Measurements from ENCODE around the gene CNOT9.
"Not testable (repeated sequence)": the region's sequence is repeated elsewhere in the genome, so short reads cannot be mapped to it uniquely, and the experiment has no call there.

CNOT9 gene

GRCh38 chr2:218547511-218547910 lies 21.1 kb upstream of the CNOT9 start:
- Histone ChIP-seq H3K9me3 (ENCODE audit: low read depth, low read length) (no peaks in the 10 kb centered on the region), H3K27ac (no peak overlapping the region), H3K4me3 (no peak overlapping the region), H3K9ac (ENCODE audit: insufficient read length) (no peak overlapping the region), H3K36me3 (ENCODE audit: insufficient read depth, low read length) (peaks cover 69% of the 10 kb centered on the region)
- DNase-seq (ENCODE audit: low read depth, low spot score): no peak
- no peak for TF ChIP-seq FOXP2 (optimal IDR thresholded peaks at IDR 0.05; ENCODE audit: control extremely low read depth, extremely low read length, insufficient read depth)
- TF ChIP-seq POLR2AphosphoS5 (IDR thresholded peaks at IDR 0.05; ENCODE audit: borderline replicate concordance, low read depth, low read length): no peak
- TF ChIP-seq EZH2 (IDR thresholded peaks at IDR 0.05): no peak

DNA sequence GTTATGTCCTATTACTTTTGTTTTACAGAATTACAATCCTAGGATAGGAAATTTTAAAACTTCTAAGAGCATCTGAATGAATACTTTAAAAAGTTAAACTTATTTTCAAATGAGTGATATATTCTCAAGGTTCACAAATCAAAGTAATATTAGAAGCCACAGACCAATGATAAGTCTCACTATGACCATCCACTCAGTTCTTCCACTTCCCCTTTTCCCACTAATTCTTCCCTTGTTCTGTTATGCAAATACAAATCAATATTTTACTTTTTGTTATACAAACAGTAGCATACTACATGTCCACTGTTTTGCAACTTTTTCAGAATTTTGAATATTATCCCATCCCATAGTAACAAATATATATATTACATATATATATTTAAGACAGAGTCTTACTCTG lies 20.7 kb upstream of the CNOT9 start:
- peaks cover 69% of the 10 kb centered on the region for H3K36me3 ChIP-seq (ENCODE audit: insufficient read depth, low read length)
- DNase-seq (ENCODE audit: low read depth, low spot score): no peak

DNA sequence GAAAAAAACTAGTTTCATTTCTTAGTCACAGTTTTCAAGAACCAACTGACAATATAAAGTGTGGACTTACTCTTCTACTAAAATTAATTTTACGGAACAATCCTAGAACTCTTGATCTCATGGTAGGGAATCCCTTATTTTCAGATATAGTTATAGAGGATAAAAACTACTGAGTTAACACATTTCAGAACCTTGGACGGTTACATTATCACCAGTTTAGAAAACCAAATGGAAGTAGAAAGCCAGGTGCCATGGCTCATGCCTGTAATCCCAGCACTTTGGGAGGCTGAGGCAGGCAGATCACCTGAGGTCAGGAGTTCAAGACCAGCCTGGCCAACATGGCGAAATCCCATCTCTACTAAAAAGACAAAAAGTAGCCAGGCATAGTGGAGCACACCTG lies 14.4 kb upstream of the CNOT9 start:
- H3K4me3 ChIP-seq; DNase-seq (ENCODE audit: low read depth, low spot score); H3K27ac ChIP-seq; H3K9me3 ChIP-seq (ENCODE audit: low read depth, low read length); H3K9ac ChIP-seq (ENCODE audit: insufficient read length): not testable (repeated sequence)
- peaks cover 76% of the 10 kb centered on the region for H3K36me3 ChIP-seq (ENCODE audit: insufficient read depth, low read length)

More for the DNA sequence above, 20.7 kb upstream of the CNOT9 start:
- TF ChIP-seq FOXP2 (optimal IDR thresholded peaks at IDR 0.05; ENCODE audit: control extremely low read depth, extremely low read length, insufficient read depth) (no peak), POLR2AphosphoS5 (IDR thresholded peaks at IDR 0.05; ENCODE audit: borderline replicate concordance, low read depth, low read length) (no peak), EZH2 (IDR thresholded peaks at IDR 0.05) (no peak)
- H3K4me3 ChIP-seq: no peak overlapping the region
- H3K9me3 ChIP-seq (ENCODE audit: low read depth, low read length): no peaks in the 10 kb centered on the region
- no peak overlapping the region for H3K9ac ChIP-seq (ENCODE audit: insufficient read length)
- no peak overlapping the region for H3K27ac ChIP-seq

GRCh38 chr2:218555527-218555926 lies 13.1 kb upstream of the CNOT9 start:
- Histone ChIP-seq H3K4me3 (no peak overlapping the region), H3K36me3 (ENCODE audit: insufficient read depth, low read length) (peaks cover 81% of the 10 kb centered on the region), H3K9me3 (ENCODE audit: low read depth, low read length) (no peaks in the 10 kb centered on the region), H3K9ac (ENCODE audit: insufficient read length) (no peak overlapping the region), H3K27ac (no peak overlapping the region)
- TF ChIP-seq EZH2 (IDR thresholded peaks at IDR 0.05): no peak
- no peak for TF ChIP-seq FOXP2 (optimal IDR thresholded peaks at IDR 0.05; ENCODE audit: control extremely low read depth, extremely low read length, insufficient read depth)
- TF ChIP-seq POLR2AphosphoS5 (IDR thresholded peaks at IDR 0.05; ENCODE audit: borderline replicate concordance, low read depth, low read length): no peak
- DNase-seq (ENCODE audit: low read depth, low spot score): no peak

- no peak for TF ChIP-seq POLR2AphosphoS5 (IDR thresholded peaks at IDR 0.05; ENCODE audit: borderline replicate concordance, low read depth, low read length)
- no peak for TF ChIP-seq EZH2 (IDR thresholded peaks at IDR 0.05)
- TF ChIP-seq FOXP2 (optimal IDR thresholded peaks at IDR 0.05; ENCODE audit: control extremely low read depth, extremely low read length, insufficient read depth): no peak
- no peaks in the 10 kb centered on the region for H3K9me3 ChIP-seq (ENCODE audit: low read depth, low read length)
- H3K36me3 ChIP-seq (ENCODE audit: insufficient read depth, low read length): peaks cover 78% of the 10 kb centered on the region
- no peak overlapping the region for H3K4me3 ChIP-seq
- H3K27ac ChIP-seq: 0 out of 2 replicates have a peak overlapping the region, but pooled peaks have one; percentile 5
- H3K9ac ChIP-seq (ENCODE audit: insufficient read length): no peak overlapping the region
- DNase-seq (ENCODE audit: low read depth, low spot score): no peak
Measured at GRCh38 chr2:218557941-218558340, 10.7 kb upstream of the CNOT9 start.

- no peak overlapping the region for H3K4me3 ChIP-seq
- no peak overlapping the region for H3K27ac ChIP-seq
- H3K36me3 ChIP-seq (ENCODE audit: insufficient read depth, low read length): peaks cover 70% of the 10 kb centered on the region
- no peaks in the 10 kb centered on the region for H3K9me3 ChIP-seq (ENCODE audit: low read depth, low read length)
- H3K9ac ChIP-seq (ENCODE audit: insufficient read length): no peak overlapping the region
- DNase-seq (ENCODE audit: low read depth, low spot score): no peak
- TF ChIP-seq POLR2AphosphoS5 (IDR thresholded peaks at IDR 0.05; ENCODE audit: borderline replicate concordance, low read depth, low read length): no peak
- no peak for TF ChIP-seq EZH2 (IDR thresholded peaks at IDR 0.05)
- no peak for TF ChIP-seq FOXP2 (optimal IDR thresholded peaks at IDR 0.05; ENCODE audit: control extremely low read depth, extremely low read length, insufficient read depth)
Measured at GRCh38 chr2:218558986-218559385, 9.7 kb upstream of the CNOT9 start.

DNA sequence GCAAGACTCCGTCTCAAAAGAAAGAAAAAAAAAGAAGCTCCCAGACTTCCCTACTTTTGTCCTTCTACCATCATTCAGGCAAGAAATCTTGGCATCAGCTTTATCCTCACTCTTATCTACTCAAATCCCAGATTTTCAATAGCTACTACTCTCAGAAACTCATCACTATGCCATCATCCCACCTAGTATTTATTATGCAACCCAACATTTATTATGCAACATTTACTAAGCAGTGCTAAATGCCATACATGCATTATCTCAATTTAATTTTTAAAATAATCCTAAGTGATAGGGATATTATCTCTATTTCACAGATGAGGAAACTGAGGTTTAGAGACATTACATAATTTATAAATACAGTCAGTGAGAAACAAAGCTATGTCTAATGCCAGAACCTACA lies 4.6 kb upstream of the CNOT9 start:
- Histone ChIP-seq H3K9ac (ENCODE audit: insufficient read length) (no peak overlapping the region), H3K36me3 (ENCODE audit: insufficient read depth, low read length) (peaks cover 50% of the 10 kb centered on the region), H3K27ac (no peak overlapping the region), H3K4me3 (no peak overlapping the region), H3K9me3 (ENCODE audit: low read depth, low read length) (no peaks in the 10 kb centered on the region)
- TF ChIP-seq EZH2 (IDR thresholded peaks at IDR 0.05): no peak
- TF ChIP-seq POLR2AphosphoS5 (IDR thresholded peaks at IDR 0.05; ENCODE audit: borderline replicate concordance, low read depth, low read length): no peak
- TF ChIP-seq FOXP2 (optimal IDR thresholded peaks at IDR 0.05; ENCODE audit: control extremely low read depth, extremely low read length, insufficient read depth): no peak
- no peak for DNase-seq (ENCODE audit: low read depth, low spot score)

DNA sequence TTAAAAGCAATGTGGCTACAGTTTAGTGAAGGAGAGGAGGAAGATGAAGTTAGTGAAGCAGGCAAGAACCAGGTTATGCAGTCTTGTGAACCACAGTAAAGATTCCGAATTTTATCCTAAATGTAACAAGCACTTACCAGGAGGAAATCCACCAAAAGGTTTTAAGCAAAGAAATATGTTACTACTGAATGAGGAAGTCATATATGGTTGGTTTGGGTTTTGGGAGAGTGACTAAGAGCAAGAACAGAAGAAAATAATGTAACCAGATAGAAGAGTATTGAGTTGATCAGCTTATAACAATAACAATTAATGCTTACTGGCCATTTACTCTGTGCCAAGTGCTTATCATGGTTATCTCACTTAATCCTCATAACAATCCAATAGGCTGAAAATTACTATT lies 2.3 kb upstream of the CNOT9 start:
- H3K36me3 ChIP-seq (ENCODE audit: insufficient read depth, low read length): peaks cover 41% of the 10 kb centered on the region
- peak overlapping the region; percentile 92 for H3K4me3 ChIP-seq
- H3K27ac ChIP-seq: no peak overlapping the region

DNA sequence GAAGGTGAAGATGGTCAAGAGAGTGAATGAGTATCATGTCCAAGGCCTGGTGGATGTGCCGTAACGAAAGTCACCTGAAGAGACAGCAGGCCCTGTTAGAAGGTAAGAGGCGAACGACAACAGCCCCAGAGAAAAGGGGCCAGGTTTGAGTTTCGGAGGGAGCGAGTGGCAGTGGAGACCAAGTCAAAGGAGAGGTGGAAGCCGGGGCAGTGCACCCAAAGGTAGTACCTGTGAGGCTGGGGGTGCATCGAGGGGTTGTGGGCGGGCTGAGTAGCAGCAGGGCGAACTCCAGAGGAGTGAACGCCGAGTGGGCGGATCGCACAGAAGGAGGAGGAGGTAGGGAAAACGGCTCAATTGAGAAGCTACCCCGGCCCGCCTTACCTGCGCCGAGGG lies 846 bp upstream of the CNOT9 start:
- H3K9ac ChIP-seq (ENCODE audit: insufficient read length): peak overlapping the region; percentile 95
- H3K36me3 ChIP-seq (ENCODE audit: insufficient read depth, low read length): peaks cover 41% of the 10 kb centered on the region
- H3K27ac ChIP-seq: peak overlapping the region; percentile 43; the same call in 1 of the 2 replicates
- H3K9me3 ChIP-seq (ENCODE audit: low read depth, low read length): no peaks in the 10 kb centered on the region
- DNase-seq (ENCODE audit: low read depth, low spot score): no peak
- H3K4me3 ChIP-seq: peak overlapping the region; percentile 92
- TF ChIP-seq FOXP2 (optimal IDR thresholded peaks at IDR 0.05; ENCODE audit: control extremely low read depth, extremely low read length, insufficient read depth): no peak
- no peak for TF ChIP-seq POLR2AphosphoS5 (IDR thresholded peaks at IDR 0.05; ENCODE audit: borderline replicate concordance, low read depth, low read length)
- TF ChIP-seq EZH2 (IDR thresholded peaks at IDR 0.05): no peak

More for the DNA sequence above, 2.3 kb upstream of the CNOT9 start:
- Histone ChIP-seq H3K9me3 (ENCODE audit: low read depth, low read length) (no peaks in the 10 kb centered on the region), H3K9ac (ENCODE audit: insufficient read length) (peak overlapping the region; percentile 95)
- TF ChIP-seq POLR2AphosphoS5 (IDR thresholded peaks at IDR 0.05; ENCODE audit: borderline replicate concordance, low read depth, low read length): no peak
- TF ChIP-seq FOXP2 (optimal IDR thresholded peaks at IDR 0.05; ENCODE audit: control extremely low read depth, extremely low read length, insufficient read depth): no peak
- no peak for TF ChIP-seq EZH2 (IDR thresholded peaks at IDR 0.05)
- no peak for DNase-seq (ENCODE audit: low read depth, low spot score)
